ENCODE measurements around the gene RASGRP3.

RASGRP3 gene

DNA sequence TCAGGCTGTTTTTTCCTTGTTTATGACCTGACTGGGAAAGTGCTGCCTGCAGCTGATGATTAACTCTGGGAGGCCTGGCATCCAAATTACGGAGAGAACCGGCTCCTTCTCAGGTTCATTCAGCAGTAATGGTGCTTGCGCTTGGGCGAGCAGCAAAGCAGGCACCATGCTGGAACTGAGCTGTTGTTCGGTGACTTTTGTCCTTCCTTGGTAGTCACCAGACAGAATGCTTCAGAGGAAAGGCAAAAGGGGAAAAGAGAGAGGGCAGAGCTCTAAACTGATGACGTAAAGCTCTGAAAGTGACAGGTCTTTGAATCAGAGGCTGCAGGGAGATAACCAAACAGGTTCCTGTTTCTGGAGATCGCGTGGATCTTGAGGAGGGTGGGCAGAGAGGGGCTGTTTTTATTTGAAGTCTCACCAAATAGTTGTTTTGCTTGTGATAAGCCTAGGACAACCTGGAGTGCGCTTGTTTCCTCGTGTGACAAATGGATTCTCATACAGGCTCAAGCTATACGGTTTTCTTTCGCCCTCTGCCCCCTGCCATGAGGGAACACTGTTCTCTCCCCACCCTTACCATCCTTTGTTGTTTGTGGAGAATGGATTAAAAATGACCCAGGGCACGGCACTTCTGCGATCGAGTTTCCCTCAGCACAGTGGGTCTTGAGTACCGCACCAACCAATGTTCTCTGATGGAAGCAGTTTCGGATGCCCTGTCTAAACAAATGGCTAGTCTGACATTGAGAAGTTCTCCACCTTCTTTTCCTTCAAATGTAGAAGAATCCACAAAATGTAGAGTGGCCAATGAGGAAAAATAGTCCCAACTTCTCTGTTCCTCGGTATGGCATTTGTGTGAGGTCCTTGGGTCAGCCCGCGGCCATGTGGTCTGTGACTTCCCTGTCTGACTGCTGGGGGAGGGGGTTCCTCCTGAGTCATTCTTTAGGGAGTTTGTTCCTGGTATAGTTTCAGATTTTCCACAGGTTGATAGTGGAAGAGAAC is 1.3 kb downstream of the RASGRP3 start:
- Histone ChIP-seq H3K14ac (ENCODE audit: low read length in 2 of 2) (peak overlapping the region in 1 of 2 experiments; percentile 41), H3K27ac (ENCODE audit: low read length, poor library complexity, severe bottlenecking) (no peak overlapping the region), H3K4me2 (ENCODE audit: low read length, poor library complexity, severe bottlenecking) (peak overlapping the region; percentile 24), H3K36me3 (ENCODE audit: control insufficient read depth in 1 of 2, insufficient read depth in 2 of 2, low read depth in 1 of 2, low read length in 2 of 2) (no peaks in the 10 kb centered on the region), H3K4me1 (ENCODE audit: control insufficient read depth, insufficient read depth, low read depth, low read length) (peaks cover 4% of the 10 kb centered on the region), H2BK12ac (ENCODE audit: low read length in 2 of 2) (peak overlapping the region; percentile 80 to 90), H3K4me3 (ENCODE audit: insufficient read depth in 1 of 2, low read depth in 1 of 2, low read length in 2 of 2) (no peak overlapping the region), H2AFZ (ENCODE audit: low read depth, low read length) (no peak overlapping the region), H3K9ac (ENCODE audit: low read length) (peak overlapping the region; percentile 90), H3K23ac (ENCODE audit: low read length in 2 of 2) (no peak overlapping the region), H3K18ac (ENCODE audit: low read depth in 1 of 2, low read length in 2 of 2) (peak overlapping the region; percentile 67 to 95), H2BK120ac (ENCODE audit: low read depth, low read length) (no peak overlapping the region), H4K91ac (ENCODE audit: low read length) (peak overlapping the region; percentile 32), H2BK5ac (ENCODE audit: low read depth, low read length, poor library complexity, severe bottlenecking) (no peak overlapping the region), H3K27me3 (ENCODE audit: control insufficient read depth in 1 of 2, insufficient read depth in 1 of 2, low read length in 2 of 2) (peaks cover 0 to 8% of the 10 kb centered on the region in 2 experiments), H3K4ac (ENCODE audit: low read depth in 1 of 2, low read length in 2 of 2) (peak overlapping the region; percentile 38 to 43), H2AK5ac (ENCODE audit: low read length, severe bottlenecking) (peak overlapping the region; percentile 46), H2BK15ac (ENCODE audit: low read depth, poor library complexity, severe bottlenecking) (peak overlapping the region; percentile 36), H3K79me1 (replicated peaks; ENCODE audit: low read length, poor library complexity, severe bottlenecking) (peaks cover 3% of the 10 kb centered on the region), H3K9me3 (ENCODE audit: control insufficient read depth, low read length) (no peaks in the 10 kb centered on the region), H4K8ac (ENCODE audit: low read length) (peak overlapping the region; percentile 81)
- DNase-seq = peak; percentile 61
- WGBS = 44% methylated on average over 20 of the region's 20 CpGs

DNA sequence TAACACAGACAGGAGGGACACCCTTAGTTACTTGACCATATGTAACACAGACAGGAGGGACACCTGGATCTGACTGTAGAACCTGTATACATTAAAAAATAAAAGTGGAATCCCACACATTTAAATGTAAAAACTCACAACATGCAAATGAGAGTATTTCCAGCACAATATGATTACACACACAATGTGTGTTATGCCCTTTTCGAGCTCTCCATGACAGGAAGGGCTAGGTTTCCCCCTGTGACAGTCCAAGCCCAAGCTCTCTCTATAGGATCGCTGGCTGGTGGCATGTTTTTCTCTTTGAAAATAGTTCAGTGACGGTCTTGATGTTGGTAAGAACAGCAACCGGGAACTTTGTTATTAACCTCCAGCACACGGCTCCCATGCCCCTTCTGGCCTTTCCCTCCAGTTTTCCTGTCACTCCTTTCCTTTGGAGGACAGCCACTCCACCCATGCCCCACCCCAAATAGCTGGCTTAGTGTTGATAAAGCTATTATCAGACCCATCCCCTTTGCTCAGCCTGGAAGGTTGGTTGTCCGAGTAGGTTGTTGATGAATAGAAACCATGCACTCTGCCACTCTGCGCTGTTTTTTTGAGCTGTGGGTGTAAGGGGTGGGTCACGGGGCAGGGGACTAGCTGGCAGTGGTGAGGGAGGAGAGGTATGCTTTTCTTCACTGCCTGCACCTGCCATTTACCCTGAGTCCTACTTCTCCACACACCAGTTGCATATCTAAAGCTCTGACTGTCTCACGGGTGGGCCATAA is 2.7 kb downstream of the RASGRP3 start:
- WGBS = 86% methylated on average over 7 of the region's 9 CpGs
- Histone ChIP-seq H3K9me3 (ENCODE audit: control insufficient read depth, low read length) (no peaks in the 10 kb centered on the region), H3K9ac (ENCODE audit: low read length) (no peak overlapping the region)

DNA sequence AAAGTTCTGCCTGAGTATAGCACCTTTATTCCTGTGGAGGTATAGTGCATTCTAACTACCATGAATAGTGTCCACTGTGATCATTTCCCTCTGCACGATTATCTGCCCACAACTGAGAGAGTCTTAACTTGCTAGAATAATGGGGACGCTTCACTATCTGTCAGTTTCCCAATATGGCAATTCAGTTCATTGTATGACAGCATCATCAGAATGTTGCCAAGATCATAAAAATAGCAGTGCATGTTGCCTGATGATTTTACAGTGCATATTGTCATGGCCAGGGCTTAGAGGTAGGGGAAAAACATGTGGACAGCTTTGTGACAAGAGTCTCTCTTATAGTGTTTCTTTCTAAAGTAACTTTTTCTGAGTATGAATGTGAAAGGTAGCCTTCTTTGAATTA is 6.1 kb downstream of the RASGRP3 start:
- Histone ChIP-seq H3K27ac (ENCODE audit: low read length, poor library complexity, severe bottlenecking) (no peak overlapping the region), H3K4me3 (ENCODE audit: insufficient read depth in 1 of 2, low read depth in 1 of 2, low read length in 2 of 2) (no peak overlapping the region), H2BK5ac (ENCODE audit: low read depth, low read length, poor library complexity, severe bottlenecking) (no peak overlapping the region), H4K91ac (ENCODE audit: low read length) (peak overlapping the region; percentile 15), H3K14ac (ENCODE audit: low read length in 2 of 2) (no peak overlapping the region), H3K9ac (ENCODE audit: low read length) (no peak overlapping the region), H3K79me1 (replicated peaks; ENCODE audit: low read length, poor library complexity, severe bottlenecking) (peaks cover 3% of the 10 kb centered on the region), H3K18ac (ENCODE audit: low read depth in 1 of 2, low read length in 2 of 2) (no peak overlapping the region), H2BK15ac (ENCODE audit: low read depth, poor library complexity, severe bottlenecking) (no peak overlapping the region), H2AFZ (ENCODE audit: low read depth, low read length) (no peak overlapping the region), H3K27me3 (ENCODE audit: control insufficient read depth in 1 of 2, insufficient read depth in 1 of 2, low read length in 2 of 2) (peaks cover 0 to 7% of the 10 kb centered on the region in 2 experiments), H3K9me3 (ENCODE audit: control insufficient read depth, low read length) (peaks cover 17% of the 10 kb centered on the region), H3K23ac (ENCODE audit: low read length in 2 of 2) (peak overlapping the region in 1 of 2 experiments; percentile 79), H3K4ac (ENCODE audit: low read depth in 1 of 2, low read length in 2 of 2) (no peak overlapping the region), H4K8ac (ENCODE audit: low read length) (no peak overlapping the region), H3K36me3 (ENCODE audit: control insufficient read depth in 1 of 2, insufficient read depth in 2 of 2, low read depth in 1 of 2, low read length in 2 of 2) (no peaks in the 10 kb centered on the region), H2BK120ac (ENCODE audit: low read depth, low read length) (no peak overlapping the region), H2BK12ac (ENCODE audit: low read length in 2 of 2) (no peak overlapping the region), H3K4me1 (ENCODE audit: control insufficient read depth, insufficient read depth, low read depth, low read length) (peaks cover 2% of the 10 kb centered on the region), H2AK5ac (ENCODE audit: low read length, severe bottlenecking) (no peak overlapping the region), H3K4me2 (ENCODE audit: low read length, poor library complexity, severe bottlenecking) (no peak overlapping the region)
- WGBS = 97% methylated on average over 2 of the region's 2 CpGs
- DNase-seq = no peak

More for the DNA sequence above, 2.7 kb downstream of the RASGRP3 start:
- Histone ChIP-seq H3K23ac (ENCODE audit: low read length in 2 of 2) (no peak overlapping the region), H2BK5ac (ENCODE audit: low read depth, low read length, poor library complexity, severe bottlenecking) (no peak overlapping the region), H4K8ac (ENCODE audit: low read length) (peak overlapping the region; percentile 46), H3K18ac (ENCODE audit: low read depth in 1 of 2, low read length in 2 of 2) (peak overlapping the region in 1 of 2 experiments; percentile 0), H2BK120ac (ENCODE audit: low read depth, low read length) (no peak overlapping the region), H2AFZ (ENCODE audit: low read depth, low read length) (no peak overlapping the region), H3K27me3 (ENCODE audit: control insufficient read depth in 1 of 2, insufficient read depth in 1 of 2, low read length in 2 of 2) (peaks cover 0 to 8% of the 10 kb centered on the region in 2 experiments), H3K4me3 (ENCODE audit: insufficient read depth in 1 of 2, low read depth in 1 of 2, low read length in 2 of 2) (no peak overlapping the region), H3K27ac (ENCODE audit: low read length, poor library complexity, severe bottlenecking) (no peak overlapping the region), H2BK15ac (ENCODE audit: low read depth, poor library complexity, severe bottlenecking) (no peak overlapping the region), H3K4ac (ENCODE audit: low read depth in 1 of 2, low read length in 2 of 2) (peak overlapping the region in 1 of 2 experiments; percentile 35), H2BK12ac (ENCODE audit: low read length in 2 of 2) (peak overlapping the region in 1 of 2 experiments; percentile 66), H2AK5ac (ENCODE audit: low read length, severe bottlenecking) (no peak overlapping the region), H3K4me2 (ENCODE audit: low read length, poor library complexity, severe bottlenecking) (no peak overlapping the region), H3K14ac (ENCODE audit: low read length in 2 of 2) (no peak overlapping the region), H3K79me1 (replicated peaks; ENCODE audit: low read length, poor library complexity, severe bottlenecking) (peaks cover 3% of the 10 kb centered on the region), H3K36me3 (ENCODE audit: control insufficient read depth in 1 of 2, insufficient read depth in 2 of 2, low read depth in 1 of 2, low read length in 2 of 2) (no peaks in the 10 kb centered on the region), H4K91ac (ENCODE audit: low read length) (no peak overlapping the region), H3K4me1 (ENCODE audit: control insufficient read depth, insufficient read depth, low read depth, low read length) (peaks cover 4% of the 10 kb centered on the region)
- no peak for DNase-seq
